Endothelial cell of umbilical vein (primary cell): ENCODE data around the gene AJM1.

Experiments used
- POLR2A ChIP-seq: IDR thresholded peaks from 2 replicates; pipeline ENCODE4 v1.6.1; 2012; ENCODE audit warnings: low read depth, mild to moderate bottlenecking, control low read depth, low read length
- TF ChIP-seq, protein P1 (sequence below), 2 donors: IDR thresholded peaks; 1 replicate in 1 of 2; 2 replicates in 1 of 2; pipeline ENCODE4 v1.5.1; 2011; ENCODE audit warnings: low read length in 2 of 2, mild to moderate bottlenecking in 2 of 2, moderate library complexity in 2 of 2, control low read depth in 1 of 2, inconsistent platforms in 1 of 2, low read depth in 1 of 2; ENCODE audit not compliant: insufficient read depth in 1 of 2; ENCODE audit errors: extremely low read depth in 1 of 2
- TF ChIP-seq, protein P2 (sequence below): IDR thresholded peaks from 2 replicates; pipeline ENCODE4 v1.6.1; 2011; ENCODE audit not compliant: insufficient read depth, insufficient read length

DNA sequence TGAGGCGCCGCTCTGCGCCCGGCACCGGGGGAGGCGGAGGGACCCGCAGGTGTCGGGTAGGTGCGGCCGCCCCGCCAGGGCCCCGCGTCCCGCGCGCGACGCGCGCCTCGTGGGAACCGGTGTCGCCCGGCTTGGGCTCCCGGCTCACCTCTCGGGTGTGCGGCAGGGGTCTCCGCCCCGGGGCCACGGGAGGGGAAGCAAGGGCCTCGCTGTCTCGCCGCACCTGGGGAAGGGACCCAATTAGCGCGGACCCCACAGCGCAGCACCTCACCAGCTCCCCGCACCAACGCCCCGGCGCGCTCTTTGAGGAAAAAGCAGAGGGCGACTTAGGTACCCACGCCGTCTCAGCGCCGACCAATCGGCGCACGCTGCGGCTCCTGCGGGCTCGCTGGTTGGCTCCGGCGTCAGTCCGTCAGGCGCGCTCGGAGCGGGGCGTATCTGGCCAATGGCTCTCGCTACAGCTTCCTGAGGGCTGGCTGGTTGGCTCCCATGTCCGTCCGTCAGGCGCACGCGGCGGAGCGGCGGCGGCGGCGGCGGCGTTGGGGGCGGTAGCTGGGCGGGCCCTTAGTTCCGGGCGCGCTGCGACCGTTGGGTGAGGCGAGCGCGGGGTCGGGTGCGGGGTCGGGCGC is 43.8 kb downstream of the AJM1 start, which contains the start of gene TRAF2:
- TF ChIP-seq, protein P1, sequence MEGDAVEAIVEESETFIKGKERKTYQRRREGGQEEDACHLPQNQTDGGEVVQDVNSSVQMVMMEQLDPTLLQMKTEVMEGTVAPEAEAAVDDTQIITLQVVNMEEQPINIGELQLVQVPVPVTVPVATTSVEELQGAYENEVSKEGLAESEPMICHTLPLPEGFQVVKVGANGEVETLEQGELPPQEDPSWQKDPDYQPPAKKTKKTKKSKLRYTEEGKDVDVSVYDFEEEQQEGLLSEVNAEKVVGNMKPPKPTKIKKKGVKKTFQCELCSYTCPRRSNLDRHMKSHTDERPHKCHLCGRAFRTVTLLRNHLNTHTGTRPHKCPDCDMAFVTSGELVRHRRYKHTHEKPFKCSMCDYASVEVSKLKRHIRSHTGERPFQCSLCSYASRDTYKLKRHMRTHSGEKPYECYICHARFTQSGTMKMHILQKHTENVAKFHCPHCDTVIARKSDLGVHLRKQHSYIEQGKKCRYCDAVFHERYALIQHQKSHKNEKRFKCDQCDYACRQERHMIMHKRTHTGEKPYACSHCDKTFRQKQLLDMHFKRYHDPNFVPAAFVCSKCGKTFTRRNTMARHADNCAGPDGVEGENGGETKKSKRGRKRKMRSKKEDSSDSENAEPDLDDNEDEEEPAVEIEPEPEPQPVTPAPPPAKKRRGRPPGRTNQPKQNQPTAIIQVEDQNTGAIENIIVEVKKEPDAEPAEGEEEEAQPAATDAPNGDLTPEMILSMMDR (IDR thresholded peaks at IDR 0.05; ENCODE audit: extremely low read depth in 1 of 2, insufficient read depth in 1 of 2, low read depth in 1 of 2, low read length in 2 of 2) = no peak
- TF ChIP-seq, protein P2, sequence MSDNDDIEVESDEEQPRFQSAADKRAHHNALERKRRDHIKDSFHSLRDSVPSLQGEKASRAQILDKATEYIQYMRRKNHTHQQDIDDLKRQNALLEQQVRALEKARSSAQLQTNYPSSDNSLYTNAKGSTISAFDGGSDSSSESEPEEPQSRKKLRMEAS = no peak
- TF ChIP-seq POLR2A = peak; percentile 47
